GM08714 (cell line): ENCODE data around the gene S100A13.
"Not testable (repeated sequence)": the region's sequence is repeated elsewhere in the genome, so short reads cannot be mapped to it uniquely, and the experiment has no call there.

Experiments used
- H3K4me3 ChIP-seq: fragments of 200-500 bp; sonication (Bioruptor generic); 2 replicates; pipeline ENCODE4 v1.5.1; 2014; ENCODE audit warnings: mild to moderate bottlenecking, low read length, inconsistent platforms
- ZNF274 ChIP-seq: IDR thresholded peaks from 2 replicates; pipeline ENCODE4 v1.6.1; 2012; ENCODE audit warnings: mild to moderate bottlenecking, low read depth, low read length

Gene S100A13

GRCh38 chr1:153655333-153655732 lies 28.0 kb upstream of the S100A13 start:
- H3K4me3 ChIP-seq, result no peak overlapping the region
- TF ChIP-seq ZNF274, result no peak

- no peak overlapping the region for H3K4me3 ChIP-seq
- no peak for TF ChIP-seq ZNF274
These were observed 25.6 kb upstream of the S100A13 start for GRCh38 chr1:153652805-153653500.

GRCh38 chr1:153651771-153652170 lies 24.5 kb upstream of the S100A13 start:
- TF ChIP-seq ZNF274, result no peak
- H3K4me3 ChIP-seq, result no peak overlapping the region

- no peak overlapping the region for H3K4me3 ChIP-seq
- no peak for TF ChIP-seq ZNF274
These were observed 22.5 kb upstream of the S100A13 start for GRCh38 chr1:153649863-153650235.

GRCh38 chr1:153649137-153649862 lies 22.0 kb upstream of the S100A13 start:
- no peak for TF ChIP-seq ZNF274
- H3K4me3 ChIP-seq, result no peak overlapping the region

GRCh38 chr1:153648000-153648643 lies 20.8 kb upstream of the S100A13 start:
- no peak overlapping the region for H3K4me3 ChIP-seq
- no peak for TF ChIP-seq ZNF274

GRCh38 chr1:153647346-153647714 lies 20.0 kb upstream of the S100A13 start:
- no peak overlapping the region for H3K4me3 ChIP-seq
- no peak for TF ChIP-seq ZNF274

GRCh38 chr1:153646672-153647345 lies 19.5 kb upstream of the S100A13 start:
- H3K4me3 ChIP-seq, result no peak overlapping the region
- TF ChIP-seq ZNF274, result no peak

GRCh38 chr1:153643816-153644215 lies 16.5 kb upstream of the S100A13 start:
- no peak for TF ChIP-seq ZNF274
- no peak overlapping the region for H3K4me3 ChIP-seq

GRCh38 chr1:153643100-153643499 lies 15.8 kb upstream of the S100A13 start:
- no peak overlapping the region for H3K4me3 ChIP-seq
- TF ChIP-seq ZNF274, result no peak

- H3K4me3 ChIP-seq, result no peak overlapping the region
- no peak for TF ChIP-seq ZNF274
These were observed 14.9 kb upstream of the S100A13 start for GRCh38 chr1:153642161-153642560.

- no peak overlapping the region for H3K4me3 ChIP-seq
- TF ChIP-seq ZNF274, result no peak
These were observed 13.6 kb upstream of the S100A13 start for GRCh38 chr1:153640861-153641260.

GRCh38 chr1:153640213-153640612 lies 12.9 kb upstream of the S100A13 start:
- not testable (repeated sequence) for H3K4me3 ChIP-seq

GRCh38 chr1:153639280-153639679 lies 12.0 kb upstream of the S100A13 start:
- TF ChIP-seq ZNF274, result no peak
- H3K4me3 ChIP-seq, result no peak overlapping the region

- no peak overlapping the region for H3K4me3 ChIP-seq
- TF ChIP-seq ZNF274, result no peak
These were observed 11.0 kb upstream of the S100A13 start for GRCh38 chr1:153638261-153638660.

- H3K4me3 ChIP-seq, result no peak overlapping the region
- no peak for TF ChIP-seq ZNF274
These were observed 9.0 kb upstream of the S100A13 start for GRCh38 chr1:153636312-153636711.
